HCT116 (cell line): ENCODE measurements around the gene TMEM41A. TPM values are rescaled to one million over a fixed set of nuclear protein-coding genes. Genes with fewer than 3 reads are reported as not detected.

Source experiments
- ATAC-seq: fragments of 200-7000 bp; cut with Tn5 transposase; 2 replicates; pipeline ENCODE4 v1.9.1; 2020; ENCODE audit warnings: mild to moderate bottlenecking, moderate library complexity
- BruUV-seq: library from RNA; stranded (reverse); fragments of 400-500 nt; replicated peaks from 2 replicates; lab custom pipeline; 2021; lab: Mats Ljungman, UMichigan
- CTCF ChIA-PET: fragments of 300-600 bp; sonication (Branson Sonifier 250); formaldehyde crosslinking; loops from one replicate; lab custom pipeline; 2021; ENCODE audit warnings: antibody characterized with exemption; lab: Charles Lee
- POLR2A ChIA-PET: fragments of 300-600, 350-600 bp; sonication (Branson Sonifier 250); formaldehyde crosslinking; loops from one replicate; lab custom pipeline; 2021; ENCODE audit warnings: antibody characterized with exemption; lab: Charles Lee
- RAD21 ChIA-PET, 2 experiments: fragments of 300-600 bp; sonication (Branson Sonifier 250); formaldehyde crosslinking; loops; one replicate each; lab custom pipeline; 2023; ENCODE audit warnings: low total read pairs in 2 of 2; ENCODE audit not compliant: uncharacterized antibody in 2 of 2, unreplicated experiment in 2 of 2, low non-redundant PET in 1 of 2; lab: Charles Lee
- DNase-seq: peaks from one replicate; pipeline ENCODE4 v3.0.0-alpha.2; 2010; ENCODE audit warnings: low read depth, low spot score
- H2AFZ ChIP-seq: fragments of 200-600 bp; shearing (Covaris generic), sonication (generic); 2 replicates; pipeline ENCODE4 v1.6.1; 2017; ENCODE audit warnings: low read depth, mixed run types, mixed read lengths, antibody characterized with exemption, low read length; ENCODE audit not compliant: poor library complexity, severe bottlenecking
- H3K27ac ChIP-seq: 2 replicates; pipeline ENCODE4 v1.5.1; 2012; ENCODE audit warnings: low read depth, low read length
- H3K27me3 ChIP-seq: fragments of 200-600 bp; sonication (generic); 2 replicates; pipeline ENCODE4 v1.6.1; 2016; ENCODE audit warnings: mixed run types, low read length, mixed read lengths; ENCODE audit not compliant: insufficient read depth
- H3K36me3 ChIP-seq, 2 experiments: fragments of 200-500 bp in 1 of 2; fragments of 200-600 bp in 1 of 2; sonication (Bioruptor generic) in 1 of 2; sonication (generic) in 1 of 2; 2 replicates each; pipeline versions ENCODE4 v1.5.1 to v1.6.1; 2014 to 2016; ENCODE audit warnings: low read length in 2 of 2, inconsistent platforms in 1 of 2, mixed read lengths in 1 of 2, mixed run types in 1 of 2; ENCODE audit not compliant: insufficient read depth in 2 of 2, control insufficient read depth in 1 of 2
- H3K4me1 ChIP-seq, 2 experiments: fragments of 200-600 bp in 1 of 2; sonication (generic) in 1 of 2; 2 replicates each; pipeline versions ENCODE4 v1.5.1 to v1.6.1; 2012 to 2017; ENCODE audit warnings: low read length in 2 of 2, inconsistent platforms in 1 of 2, mild to moderate bottlenecking in 1 of 2, mixed read lengths in 1 of 2, mixed run types in 1 of 2, moderate library complexity in 1 of 2; ENCODE audit not compliant: insufficient read depth in 2 of 2, control insufficient read depth in 1 of 2
- H3K4me2 ChIP-seq: fragments of 200-600 bp; sonication (generic); 2 replicates; pipeline ENCODE4 v1.6.1; 2017; ENCODE audit warnings: mixed run types, low read length, mixed read lengths
- H3K4me3 ChIP-seq, 2 experiments: fragments of 200-600 bp in 1 of 2; sonication (generic) in 1 of 2; replicated peaks in 1 of 2; 2 replicates each; pipeline ENCODE4 v1.5.1; 2011 to 2016; ENCODE audit warnings: low read length in 2 of 2, control low read depth in 1 of 2, low read depth in 1 of 2, mild to moderate bottlenecking in 1 of 2, mixed read lengths in 1 of 2, mixed run types in 1 of 2
- H3K79me2 ChIP-seq: fragments of 200-600 bp; sonication (generic); 2 replicates; pipeline ENCODE4 v1.6.1; 2017; ENCODE audit warnings: mild to moderate bottlenecking, mixed run types, low read length, moderate library complexity, mixed read lengths; ENCODE audit not compliant: insufficient read depth
- H3K9ac ChIP-seq: fragments of 200-600 bp; sonication (generic); 2 replicates; pipeline ENCODE4 v1.6.1; 2016; ENCODE audit warnings: low read length, mixed read lengths
- H3K9me2 ChIP-seq: fragments of 200-600 bp; sonication (generic), shearing (Covaris generic); 2 replicates; pipeline ENCODE4 v1.6.1; 2017; ENCODE audit warnings: mixed run types, mild to moderate bottlenecking, moderate library complexity; ENCODE audit not compliant: insufficient read depth
- H3K9me3 ChIP-seq, 2 experiments: fragments of 200-500 bp in 1 of 2; fragments of 200-600 bp in 1 of 2; sonication (Bioruptor generic) in 1 of 2; sonication (generic) in 1 of 2; 2 replicates each; pipeline ENCODE4 v1.6.1; 2014 to 2017; ENCODE audit warnings: low read length in 2 of 2, mixed read lengths in 2 of 2, inconsistent platforms in 1 of 2, low read depth in 1 of 2, mild to moderate bottlenecking in 1 of 2, mixed run types in 1 of 2, moderate library complexity in 1 of 2; ENCODE audit not compliant: control insufficient read depth in 1 of 2, insufficient read depth in 1 of 2
- H4K20me1 ChIP-seq: fragments of 200-600 bp; sonication (generic), shearing (Covaris generic); 2 replicates; pipeline ENCODE4 v1.6.1; 2017; ENCODE audit warnings: mixed run types, mild to moderate bottlenecking, moderate library complexity; ENCODE audit not compliant: insufficient read depth
- CBX3 ChIP-seq: IDR thresholded peaks from 2 replicates; pipeline ENCODE4 v1.6.1; 2012; ENCODE audit warnings: low read depth
- CEBPB ChIP-seq: IDR thresholded peaks from 2 replicates; pipeline ENCODE4 v1.6.1; 2012; ENCODE audit warnings: low read depth
- CTCF ChIP-seq, 3 experiments: fragments of 200-600 bp in 1 of 3; sonication (generic) in 1 of 3; IDR thresholded peaks in 2 of 3; conservative IDR thresholded peaks in 1 of 3; 2 replicates each; pipeline ENCODE4 v1.5.1; 2012 to 2017; ENCODE audit warnings: low read depth in 2 of 3, low read length in 2 of 3, antibody characterized with exemption in 1 of 3, borderline replicate concordance in 1 of 3, control low read depth in 1 of 3, mild to moderate bottlenecking in 1 of 3, mixed read lengths in 1 of 3, mixed run types in 1 of 3, moderate library complexity in 1 of 3; ENCODE audit not compliant: insufficient read depth in 1 of 3
- EGR1 ChIP-seq: IDR thresholded peaks from 2 replicates; pipeline ENCODE4 v1.6.1; 2012; ENCODE audit warnings: low read depth
- ELF1 ChIP-seq: IDR thresholded peaks from 2 replicates; pipeline ENCODE4 v1.6.1; 2012; ENCODE audit warnings: low read depth, borderline replicate concordance
- EZH2 ChIP-seq: fragments of 200-600 bp; sonication (generic); IDR thresholded peaks from 2 replicates; pipeline ENCODE4 v1.6.1; 2017; ENCODE audit warnings: antibody characterized with exemption, mixed run types
- EZH2phosphoT487 ChIP-seq: fragments of 200-600 bp; IDR thresholded peaks from 2 replicates; pipeline ENCODE4 v1.6.1; 2018; ENCODE audit warnings: antibody characterized with exemption, borderline replicate concordance
- FOSL1 ChIP-seq: IDR thresholded peaks from 2 replicates; pipeline ENCODE4 v1.6.1; 2012; ENCODE audit warnings: low read depth
- JUND ChIP-seq: IDR thresholded peaks from 2 replicates; pipeline ENCODE4 v1.6.1; 2012
- MAX ChIP-seq: IDR thresholded peaks from 2 replicates; pipeline ENCODE4 v1.6.1; 2012
- POLR2A ChIP-seq: IDR thresholded peaks from 2 replicates; pipeline ENCODE4 v1.7.0; 2011; ENCODE audit warnings: borderline replicate concordance; ENCODE audit not compliant: insufficient read depth, insufficient read length; ENCODE audit errors: extremely low read depth
- POLR2AphosphoS5 ChIP-seq: IDR thresholded peaks from 2 replicates; pipeline ENCODE4 v1.6.1; 2011; ENCODE audit warnings: mild to moderate bottlenecking, low read depth, low read length, moderate library complexity
- RAD21 ChIP-seq: IDR thresholded peaks from 2 replicates; pipeline ENCODE4 v1.6.1; 2012; ENCODE audit warnings: low read depth, mild to moderate bottlenecking
- REST ChIP-seq: IDR thresholded peaks from 2 replicates; pipeline ENCODE4 v1.6.1; 2012; ENCODE audit warnings: low read depth
- SIN3A ChIP-seq: IDR thresholded peaks from 2 replicates; pipeline ENCODE4 v1.6.1; 2012; ENCODE audit warnings: low read depth
- SP1 ChIP-seq: IDR thresholded peaks from 2 replicates; pipeline ENCODE4 v1.6.1; 2012; ENCODE audit warnings: low read depth
- SRF ChIP-seq: IDR thresholded peaks from 2 replicates; pipeline ENCODE4 v1.6.1; 2012; ENCODE audit warnings: low read depth
- TCF7L2 ChIP-seq: IDR thresholded peaks from 2 replicates; pipeline ENCODE4 v1.7.0; 2011; ENCODE audit warnings: borderline replicate concordance, inconsistent platforms; ENCODE audit not compliant: insufficient read depth, insufficient read length; ENCODE audit errors: extremely low read depth
- YY1 ChIP-seq: IDR thresholded peaks from 2 replicates; pipeline ENCODE4 v1.6.1; 2011; ENCODE audit warnings: low read length, low read depth, moderate library complexity, mild to moderate bottlenecking; ENCODE audit not compliant: insufficient replicate concordance; ENCODE audit errors: extremely low read depth
- ZFX ChIP-seq: fragments of 450-650 bp; IDR thresholded peaks from 2 replicates; pipeline ENCODE4 v1.6.1; 2017
- ZNF274 ChIP-seq: fragments of 200-500 bp; sonication (Bioruptor generic); IDR thresholded peaks from 2 replicates; pipeline ENCODE4 v1.6.1; 2014; ENCODE audit warnings: mild to moderate bottlenecking, low read depth, low read length, inconsistent platforms
- intact Hi-C: fragments of 100-400 bp; cut with micrococcal nuclease; formaldehyde crosslinking; loops from 2 replicates; pipeline ENCODE4 v1.10.0; 2022
- total RNA-seq: library from RNA; stranded (reverse); gene quantifications from one replicate; pipeline ENCODE4 v1.2.1, GENCODE V29; 2021; ENCODE audit not compliant: unreplicated experiment
- TF ChIP-seq, protein P1 (sequence below): IDR thresholded peaks from 2 replicates; pipeline ENCODE4 v1.6.1; 2012

The TMEM41A gene
- total RNA-seq, 1 experiment from 2014 or later, result 25.4 TPM

DNA sequence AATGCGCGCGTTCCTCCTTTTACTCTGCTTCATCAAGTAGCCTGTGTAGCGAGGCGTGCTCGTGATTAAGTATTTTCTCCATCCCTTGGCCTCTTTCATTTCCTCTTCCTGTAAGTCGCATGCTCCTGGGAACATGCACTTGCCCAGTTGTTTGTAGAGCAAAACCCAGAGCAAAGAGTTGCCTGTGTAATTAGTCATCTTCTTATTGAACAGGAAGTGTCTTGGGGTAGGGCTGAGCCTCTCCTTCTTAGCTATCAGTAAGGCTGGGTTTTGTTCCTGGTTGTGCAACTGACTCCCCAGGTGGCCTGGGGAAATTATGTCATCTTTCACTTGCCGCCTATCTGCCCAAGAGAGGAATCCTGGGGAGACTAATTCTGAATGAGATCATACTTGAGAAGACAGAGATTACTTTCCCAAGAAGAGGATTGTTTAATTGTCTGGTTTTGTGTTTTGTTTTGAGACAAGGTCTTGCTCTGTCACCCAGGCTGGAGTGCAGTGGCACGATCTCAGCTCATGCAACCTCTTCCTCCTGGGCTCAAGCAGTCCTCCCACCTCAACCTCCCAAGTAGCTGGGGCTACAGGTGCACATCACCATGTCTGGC is 38.6 kb upstream of the TMEM41A start:
- DNase-seq (peak; percentile 92), ATAC-seq (peak; percentile 96)
- Histone ChIP-seq H3K4me3 (peak overlapping the region in 1 of 2 experiments; percentile 36; a peak in 2 of 4 replicates), H3K9me3 (no peaks in the 10 kb centered on the region), H4K20me1 (no peaks in the 10 kb centered on the region), H3K79me2 (no peaks in the 10 kb centered on the region), H3K36me3 (no peaks in the 10 kb centered on the region), H3K9me2 (no peaks in the 10 kb centered on the region), H3K27me3 (no peaks in the 10 kb centered on the region), H2AFZ (no peak overlapping the region), H3K4me2 (peak overlapping the region; percentile 68), H3K4me1 (peaks cover 20 to 33% of the 10 kb centered on the region in 2 experiments), H3K9ac (peak overlapping the region; percentile 41), H3K27ac (peak overlapping the region; percentile 93)
- ChIA-PET RAD21 (no interaction called here), POLR2A (interaction anchor here (1.0 to 1.3 kb wide), 2 partner anchors 21 to 22 kb away, joined by 4 read pairs; no protein-coding TSS in a partner anchor), CTCF (no interaction called here)
- intact Hi-C loops, result no loop called here
- no TSS peak for BruUV-seq
- TF ChIP-seq POLR2AphosphoS5 (peak; percentile 73), EGR1 (no peak), RAD21 (peak; percentile 49; the same call in 1 of the 2 replicates), ZNF274 (no peak), ELF1 (peak; percentile 79; the same call in 1 of the 2 replicates), POLR2A (no peak), CEBPB (peak; percentile 100), SRF (peak; percentile 82), SP1 (peak; percentile 93), ZFX (no peak), EZH2phosphoT487 (no peak), SIN3A (peak; percentile 97), EZH2 (no peak), MAX (peak; percentile 98), JUND (peak; percentile 94), CBX3 (peak; percentile 99), TCF7L2 (peak; percentile 76), REST (no peak), YY1 (peak; percentile 66), FOSL1 (peak; percentile 89), CTCF (IDR thresholded peaks at IDR 0.05 in 2 of 3, conservative IDR thresholded peaks at IDR 0.05 in 1 of 3; ENCODE audit: borderline replicate concordance in 1 of 3, insufficient read depth in 1 of 3, low read depth in 2 of 3, low read length in 2 of 3) (no peak)
- TF ChIP-seq, protein P1, sequence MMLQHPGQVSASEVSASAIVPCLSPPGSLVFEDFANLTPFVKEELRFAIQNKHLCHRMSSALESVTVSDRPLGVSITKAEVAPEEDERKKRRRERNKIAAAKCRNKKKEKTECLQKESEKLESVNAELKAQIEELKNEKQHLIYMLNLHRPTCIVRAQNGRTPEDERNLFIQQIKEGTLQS, result no peak; the same call in 1 of the 2 replicates
